Vagina (tissue), 2 donors: ENCODE measurements around the gene MYO7A. TPM values are rescaled to one million over a fixed set of nuclear protein-coding genes. Genes with fewer than 3 reads are reported as not detected.

Experiments used
- DNase-seq, 2 donors: peaks; one replicate each; pipeline ENCODE4 v3.0.0-alpha.2; 2017; ENCODE audit errors: extremely low spot score in 2 of 2
- H3K27ac ChIP-seq: fragments of 200-600 bp; sonication (generic); one replicate; pipeline ENCODE4 v1.5.1; 2019
- H3K27me3 ChIP-seq: fragments of 200-600 bp; sonication (generic); one replicate; pipeline ENCODE4 v1.5.1; 2019
- H3K36me3 ChIP-seq, 2 donors: fragments of 200-600 bp; sonication (generic); one replicate each; pipeline ENCODE4 v1.5.1; 2017 to 2019
- H3K4me1 ChIP-seq: fragments of 200-600 bp; sonication (generic); one replicate; pipeline ENCODE4 v1.5.1; 2019
- H3K4me3 ChIP-seq, 2 donors: fragments of 200-600 bp; sonication (generic); 1 replicate in 1 of 2; 2 replicates in 1 of 2; pipeline ENCODE4 v1.5.1; 2016 to 2019
- H3K9me3 ChIP-seq: fragments of 200-600 bp; sonication (generic); one replicate; pipeline ENCODE4 v1.5.1; 2019
- CTCF ChIP-seq, 3 experiments: fragments of 450-650 bp in 2 of 3; fragments of 200-600 bp in 1 of 3; sonication (generic) in 1 of 3; IDR thresholded peaks; one replicate each; pipeline ENCODE4 v1.5.1; 2017 to 2019; ENCODE audit warnings: antibody characterized with exemption in 3 of 3, mild to moderate bottlenecking in 2 of 3, moderate library complexity in 2 of 3
- POLR2A ChIP-seq, 2 donors: fragments of 450-650 bp; IDR thresholded peaks; one replicate each; pipeline ENCODE4 v1.6.1; 2017; ENCODE audit warnings: antibody characterized with exemption in 2 of 2, mild to moderate bottlenecking in 2 of 2, moderate library complexity in 2 of 2
- POLR2AphosphoS5 ChIP-seq, 2 donors: sonication (generic); formaldehyde crosslinking; IDR thresholded peaks; one replicate each; pipeline ENCODE4 v1.9.0; 2017; ENCODE audit warnings: antibody characterized with exemption in 2 of 2, mild to moderate bottlenecking in 2 of 2, low read depth in 1 of 2; ENCODE audit not compliant: insufficient read depth in 1 of 2
- intact Hi-C: fragments of 100-400 bp; cut with DNase I; formaldehyde crosslinking; loops from one replicate; pipeline ENCODE4 v1.15.1; 2023
- total RNA-seq: library from RNA; depleted of rRNA; stranded (reverse); fragments of >200 nt; gene quantifications from one replicate; pipeline ENCODE4 v1.2.3, GENCODE V29; 2016

Gene MYO7A
- total RNA-seq, 1 donor from 2014 or later = 9.1 TPM

DNA sequence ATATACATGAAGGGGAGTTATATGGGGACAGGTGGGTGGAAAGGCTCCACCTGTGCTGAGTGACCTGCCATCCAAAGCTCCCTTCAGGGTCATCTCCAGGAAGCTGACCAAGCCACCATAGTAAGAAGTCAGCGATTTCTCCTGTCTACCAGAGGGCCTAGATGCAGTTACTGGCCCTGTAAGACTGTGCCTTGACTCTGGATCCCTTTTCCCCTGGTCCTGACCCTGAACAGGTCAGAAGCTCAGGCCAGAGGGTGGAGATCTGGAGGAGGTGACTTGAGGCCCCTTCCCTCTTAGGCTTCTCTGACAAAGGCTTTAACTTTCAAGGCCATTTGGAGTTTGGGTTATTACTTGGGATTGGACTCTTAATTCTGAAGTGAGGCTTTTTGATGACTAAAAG, 103.8 kb downstream of the MYO7A start:
- Histone ChIP-seq H3K9me3 (no peaks in the 10 kb centered on the region), H3K4me3 (no peak overlapping the region), H3K36me3 (no peaks in the 10 kb centered on the region), H3K27ac (no peak overlapping the region), H3K4me1 (no peaks in the 10 kb centered on the region), H3K27me3 (no peaks in the 10 kb centered on the region)
- intact Hi-C loops = no loop called here
- no peak for TF ChIP-seq POLR2AphosphoS5 (IDR thresholded peaks at IDR 0.05; ENCODE audit: insufficient read depth in 1 of 2, low read depth in 1 of 2)
- no peak for TF ChIP-seq POLR2A (IDR thresholded peaks at IDR 0.05)
- TF ChIP-seq CTCF (IDR thresholded peaks at IDR 0.05) = no peak
- DNase-seq = no peak

GRCh38 chr11:77232242-77232641, 104.2 kb downstream of the MYO7A start:
- Histone ChIP-seq H3K27ac (no peak overlapping the region), H3K9me3 (no peaks in the 10 kb centered on the region), H3K27me3 (no peaks in the 10 kb centered on the region), H3K36me3 (no peaks in the 10 kb centered on the region), H3K4me1 (no peaks in the 10 kb centered on the region), H3K4me3 (no peak overlapping the region)
- TF ChIP-seq CTCF (IDR thresholded peaks at IDR 0.05) = no peak
- TF ChIP-seq POLR2A (IDR thresholded peaks at IDR 0.05) = no peak
- no peak for TF ChIP-seq POLR2AphosphoS5 (IDR thresholded peaks at IDR 0.05; ENCODE audit: insufficient read depth in 1 of 2, low read depth in 1 of 2)
- intact Hi-C loops = no loop called here
- DNase-seq = no peak

DNA sequence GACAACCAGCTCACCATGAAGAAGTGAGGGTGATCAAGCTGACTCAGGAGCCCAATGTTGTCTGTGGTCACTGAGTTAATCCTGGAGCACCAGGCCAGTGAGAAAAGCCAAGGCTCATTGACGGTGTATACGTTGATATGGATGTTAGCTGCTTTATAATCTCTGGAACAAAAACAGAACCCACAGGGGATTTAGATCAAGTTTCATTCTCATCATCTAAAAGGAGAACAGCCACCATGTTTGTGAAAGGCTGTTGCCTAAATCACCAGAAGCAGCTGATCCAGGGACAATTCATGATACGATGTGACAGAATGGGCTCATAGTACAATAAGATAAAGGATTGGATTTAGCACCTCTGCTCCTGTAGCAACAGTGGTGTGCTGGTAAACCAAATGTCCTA, 105.0 kb downstream of the MYO7A start:
- no peak for DNase-seq
- Histone ChIP-seq H3K27me3 (no peaks in the 10 kb centered on the region), H3K9me3 (no peaks in the 10 kb centered on the region), H3K36me3 (no peaks in the 10 kb centered on the region), H3K27ac (no peak overlapping the region), H3K4me1 (no peaks in the 10 kb centered on the region), H3K4me3 (no peak overlapping the region)
- TF ChIP-seq POLR2A (IDR thresholded peaks at IDR 0.05) (no peak), POLR2AphosphoS5 (IDR thresholded peaks at IDR 0.05; ENCODE audit: insufficient read depth in 1 of 2, low read depth in 1 of 2) (no peak), CTCF (IDR thresholded peaks at IDR 0.05) (no peak)
- intact Hi-C loops = no loop called here

- DNase-seq = no peak
- no peak for TF ChIP-seq POLR2A (IDR thresholded peaks at IDR 0.05)
- no peak for TF ChIP-seq CTCF (IDR thresholded peaks at IDR 0.05)
- no peak for TF ChIP-seq POLR2AphosphoS5 (IDR thresholded peaks at IDR 0.05; ENCODE audit: insufficient read depth in 1 of 2, low read depth in 1 of 2)
- Histone ChIP-seq H3K9me3 (no peaks in the 10 kb centered on the region), H3K36me3 (no peaks in the 10 kb centered on the region), H3K4me1 (no peaks in the 10 kb centered on the region), H3K4me3 (no peak overlapping the region), H3K27ac (no peak overlapping the region), H3K27me3 (no peaks in the 10 kb centered on the region)
- intact Hi-C loops = no loop called here
Measured at GRCh38 chr11:77236901-77237300, 108.9 kb downstream of the MYO7A start.

DNA sequence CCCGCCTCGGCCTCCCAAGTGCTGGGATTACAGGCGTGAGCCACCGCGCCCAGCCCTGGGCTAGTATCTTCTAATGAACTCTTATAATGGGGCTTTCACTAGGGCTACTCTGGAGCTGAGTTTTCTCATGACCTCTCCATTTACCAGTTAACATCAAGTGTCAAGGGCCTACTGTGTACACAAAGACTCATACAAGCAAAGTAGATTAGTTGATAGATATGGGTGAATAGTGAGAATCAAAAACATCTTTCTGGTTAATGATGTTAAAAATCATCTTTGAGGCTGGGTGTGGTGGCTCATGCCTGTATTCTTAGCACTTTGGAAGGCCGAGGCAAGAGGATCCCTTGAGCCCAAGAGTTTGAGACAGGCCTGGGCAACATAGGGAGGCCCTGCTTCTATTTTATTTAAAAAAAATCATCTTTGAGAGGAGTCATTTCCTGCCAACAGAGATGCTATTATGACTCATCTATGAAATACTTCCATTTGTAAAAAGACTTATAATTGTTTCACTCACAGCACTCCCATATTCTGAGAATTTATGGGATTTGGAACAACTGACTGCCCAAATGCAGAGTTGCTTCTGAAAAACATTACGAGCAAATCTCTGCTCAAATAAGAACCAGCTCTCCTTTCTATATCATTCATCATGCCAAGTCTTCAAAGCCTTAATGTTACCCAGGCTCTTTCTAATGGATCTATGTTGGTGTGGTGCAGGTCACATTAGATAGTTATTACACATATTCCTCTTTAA, 116.4 kb downstream of the MYO7A start:
- Histone ChIP-seq H3K4me1 (peaks cover 9% of the 10 kb centered on the region), H3K36me3 (no peaks in the 10 kb centered on the region), H3K27me3 (no peaks in the 10 kb centered on the region), H3K27ac (no peak overlapping the region), H3K9me3 (no peaks in the 10 kb centered on the region), H3K4me3 (no peak overlapping the region)
- TF ChIP-seq POLR2AphosphoS5 (IDR thresholded peaks at IDR 0.05; ENCODE audit: insufficient read depth in 1 of 2, low read depth in 1 of 2) = no peak
- no peak for TF ChIP-seq POLR2A (IDR thresholded peaks at IDR 0.05)
- TF ChIP-seq CTCF (IDR thresholded peaks at IDR 0.05) = no peak
- intact Hi-C loops = no loop called here
- no peak for DNase-seq
